Endothelial cell of umbilical vein (primary cell): ENCODE data around the gene RGS11. TPM values are rescaled to one million over a fixed set of nuclear protein-coding genes. Genes with fewer than 3 reads are reported as not detected.

Experiments
- BruUV-seq: library from RNA; stranded (reverse); fragments of 400-500 nt; replicated peaks from 2 replicates; lab custom pipeline; 2021; lab: Mats Ljungman, UMichigan
- CTCF ChIA-PET: fragments of 300-600, 350-600 bp; sonication (Branson Sonifier 250); formaldehyde crosslinking; loops from one replicate; lab custom pipeline; 2021; ENCODE audit warnings: antibody characterized with exemption, inconsistent platforms; lab: Charles Lee
- POLR2A ChIA-PET: fragments of 300-600, 350-600 bp; sonication (Branson Sonifier 250); formaldehyde crosslinking; loops from one replicate; lab custom pipeline; 2021; ENCODE audit warnings: antibody characterized with exemption, inconsistent platforms; lab: Charles Lee
- DNase-seq: peaks from one replicate; pipeline ENCODE4 v3.0.0-alpha.2; 2011; ENCODE audit warnings: low read depth, low spot score
- FAIRE-seq: peaks from 2 replicates; lab custom pipeline; 2011; peaks lifted over from hg19 to GRCh38; lab: Jason Lieb, UNC
- H2AFZ ChIP-seq: 2 replicates; pipeline ENCODE4 v1.6.0; 2012; ENCODE audit warnings: low read depth, low read length, control low read depth, inconsistent platforms
- H3K27ac ChIP-seq: 2 replicates; pipeline ENCODE4 v1.5.1; 2011; ENCODE audit warnings: low read depth, mild to moderate bottlenecking, control low read depth, low read length, moderate library complexity; ENCODE audit not compliant: insufficient read depth
- H3K27me3 ChIP-seq, 2 experiments: 2 replicates each; pipeline versions ENCODE4 v1.6.0 to v1.6.1; 2011; ENCODE audit warnings: low read length in 2 of 2, mixed read lengths in 1 of 2; ENCODE audit not compliant: control insufficient read depth in 2 of 2, insufficient read depth in 2 of 2
- H3K36me3 ChIP-seq, 2 experiments: 2 replicates in 1 of 2; 3 replicates in 1 of 2; pipeline ENCODE4 v1.5.1; 2011; ENCODE audit warnings: low read length in 2 of 2, mild to moderate bottlenecking in 1 of 2, moderate library complexity in 1 of 2; ENCODE audit not compliant: control insufficient read depth in 2 of 2, insufficient read depth in 2 of 2; ENCODE audit errors: extremely low read depth in 1 of 2
- H3K4me1 ChIP-seq: 3 replicates; pipeline ENCODE4 v1.5.1; 2011; ENCODE audit warnings: mild to moderate bottlenecking, low read length; ENCODE audit not compliant: control insufficient read depth, insufficient read depth; ENCODE audit errors: extremely low read depth
- H3K4me2 ChIP-seq: 2 replicates; pipeline ENCODE4 v1.6.1; 2011; ENCODE audit warnings: low read length, control low read depth, mixed read lengths; ENCODE audit not compliant: insufficient read depth
- H3K4me3 ChIP-seq, 3 experiments: fragments of 200-600 bp in 1 of 3; sonication (generic), shearing (Covaris generic) in 1 of 3; replicated peaks in 1 of 3; 2 replicates each; pipeline ENCODE4 v1.5.1; 2011 to 2016; ENCODE audit warnings: control low read depth in 3 of 3, low read length in 3 of 3, mild to moderate bottlenecking in 2 of 3, inconsistent platforms in 1 of 3, low read depth in 1 of 3, moderate library complexity in 1 of 3; ENCODE audit not compliant: insufficient read depth in 1 of 3
- H3K79me2 ChIP-seq: 2 replicates; pipeline ENCODE4 v1.6.0; 2012; ENCODE audit warnings: low read length, inconsistent platforms; ENCODE audit not compliant: control insufficient read depth, insufficient read depth
- H3K9ac ChIP-seq: replicated peaks from 2 replicates; pipeline ENCODE3; 2011; ENCODE audit warnings: low read length, control low read depth; ENCODE audit not compliant: insufficient read depth; ENCODE audit errors: extremely low read depth
- H3K9me1 ChIP-seq: replicated peaks from 3 replicates; pipeline ENCODE4 v1.6.0; 2011; ENCODE audit warnings: mild to moderate bottlenecking, low read length; ENCODE audit not compliant: control insufficient read depth, insufficient read depth; ENCODE audit errors: extremely low read depth
- H3K9me3 ChIP-seq: replicated peaks from 2 replicates; pipeline ENCODE4 v1.5.1; 2012; ENCODE audit warnings: low read length, inconsistent platforms; ENCODE audit not compliant: control insufficient read depth, insufficient read depth
- H4K20me1 ChIP-seq: replicated peaks from 2 replicates; pipeline ENCODE3; 2011; ENCODE audit warnings: mild to moderate bottlenecking, low read length; ENCODE audit not compliant: control insufficient read depth, insufficient read depth; ENCODE audit errors: extremely low read depth
- EZH2 ChIP-seq: IDR thresholded peaks from 2 replicates; pipeline ENCODE4 v1.6.1; 2012; ENCODE audit warnings: borderline replicate concordance, low read depth, mild to moderate bottlenecking, moderate library complexity, low read length, inconsistent platforms; ENCODE audit not compliant: severe bottlenecking
- FOS ChIP-seq: IDR thresholded peaks from 2 replicates; pipeline ENCODE4 v1.6.1; 2011; ENCODE audit warnings: mild to moderate bottlenecking, low read length, moderate library complexity, borderline replicate concordance; ENCODE audit not compliant: insufficient read depth
- GATA2 ChIP-seq: IDR thresholded peaks from 2 replicates; pipeline ENCODE4 v1.7.0; 2011; ENCODE audit warnings: low read depth, mild to moderate bottlenecking, moderate library complexity, mixed read lengths, low read length; ENCODE audit not compliant: insufficient read length, insufficient read depth
- JUN ChIP-seq: IDR thresholded peaks from 2 replicates; pipeline ENCODE4 v1.6.1; 2011; ENCODE audit warnings: borderline replicate concordance, low read depth; ENCODE audit not compliant: insufficient read length, insufficient read depth
- MYC ChIP-seq: IDR thresholded peaks from one replicate; pipeline ENCODE4 v1.6.1; 2011; ENCODE audit warnings: mild to moderate bottlenecking, low read depth, low read length
- POLR2A ChIP-seq: IDR thresholded peaks from 2 replicates; pipeline ENCODE4 v1.6.1; 2012; ENCODE audit warnings: low read depth, mild to moderate bottlenecking, control low read depth, low read length
- POLR2AphosphoS5 ChIP-seq: IDR thresholded peaks from 2 replicates; pipeline ENCODE4 v1.6.1; 2012; ENCODE audit warnings: low read depth, mild to moderate bottlenecking, control low read depth, low read length, moderate library complexity; ENCODE audit not compliant: insufficient read depth
- dilution Hi-C: fragments of 300-500 bp; cut with MboI; formaldehyde crosslinking; loops from one replicate; pipeline ENCODE4 v1.15.0; 2019; ENCODE audit warnings: low sequenced_read_pairs; ENCODE audit not compliant: extremely low pct_ligation_motif_present
- intact Hi-C: fragments of 100-400 bp; cut with micrococcal nuclease; formaldehyde crosslinking; loops from one replicate; pipeline ENCODE4 v1.10.0; 2022
- polyA plus RNA-seq, 4 experiments: library from polyadenylated mRNA; depleted of rRNA in 3 of 4; stranded (reverse) in 3 of 4; unstranded in 1 of 4; fragments of >200 nt; gene quantifications; 2 replicates each; pipeline versions ENCODE4 v1.2.1 to v1.2.3, GENCODE V29; 2011 to 2012; ENCODE audit warnings: missing spikeins in 1 of 4
- total RNA-seq: library from RNA; stranded (reverse); gene quantifications from 2 replicates; pipeline ENCODE4 v1.2.3, GENCODE V29; 2021
- TF ChIP-seq, protein P1 (sequence below): IDR thresholded peaks from 2 replicates; pipeline ENCODE4 v1.6.1; 2011; ENCODE audit not compliant: insufficient read depth, insufficient read length
- TF ChIP-seq, protein P2 (sequence below), 2 donors: IDR thresholded peaks; 1 replicate in 1 of 2; 2 replicates in 1 of 2; pipeline ENCODE4 v1.5.1; 2011; ENCODE audit warnings: low read length in 2 of 2, mild to moderate bottlenecking in 2 of 2, moderate library complexity in 2 of 2, control low read depth in 1 of 2, inconsistent platforms in 1 of 2, low read depth in 1 of 2; ENCODE audit not compliant: insufficient read depth in 1 of 2; ENCODE audit errors: extremely low read depth in 1 of 2

RGS11 gene
- total and polyA plus RNA-seq, 2 donors (not counting 3 experiments of a cell fraction or from before 2014, with no cell fraction given) = 3.0 to 4.9 TPM

DNA sequence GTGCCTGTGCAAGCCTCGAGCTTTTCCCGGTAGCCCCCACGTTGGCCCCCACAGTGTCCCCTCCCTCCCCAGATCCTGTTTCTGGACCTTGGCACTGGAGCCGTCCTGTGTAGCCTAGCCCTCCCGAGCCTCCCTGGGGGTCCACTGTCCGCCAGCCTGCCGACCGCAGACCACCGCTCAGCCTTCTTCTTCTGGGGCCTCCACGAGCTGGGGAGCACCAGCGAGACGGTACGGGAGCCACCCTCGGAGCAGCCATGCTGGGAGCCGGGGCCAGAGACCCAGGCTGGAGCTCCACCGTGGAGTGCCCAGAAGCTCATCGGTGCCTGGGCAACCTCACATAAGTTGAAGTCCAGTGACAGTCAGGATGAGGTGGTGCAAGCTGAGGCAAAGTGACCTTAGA lies 11.8 kb downstream of the RGS11 start:
- no peak overlapping the region for H3K9ac ChIP-seq
- no peak overlapping the region for H3K4me2 ChIP-seq
- no peaks in the 10 kb centered on the region for H4K20me1 ChIP-seq
- no TSS peak for BruUV-seq
- no peak overlapping the region for H3K4me3 ChIP-seq
- intact Hi-C loops (no loop called here), dilution Hi-C loops (no loop called here)
- H2AFZ ChIP-seq = no peak overlapping the region
- ChIA-PET CTCF (no interaction called here), POLR2A (no interaction called here)
- H3K27ac ChIP-seq = no peak overlapping the region
- H3K79me2 ChIP-seq = no peaks in the 10 kb centered on the region
- FAIRE-seq (no peak), DNase-seq (no peak)
- no peaks in the 10 kb centered on the region for H3K4me1 ChIP-seq
- no peaks in the 10 kb centered on the region for H3K9me1 ChIP-seq
- peaks cover 0 to 20% of the 10 kb centered on the region in 2 experiments for H3K36me3 ChIP-seq
- H3K27me3 ChIP-seq = no peaks in the 10 kb centered on the region
- no peaks in the 10 kb centered on the region for H3K9me3 ChIP-seq
- TF ChIP-seq POLR2AphosphoS5 (no peak), GATA2 (no peak), FOS (no peak), POLR2A (no peak), JUN (no peak), EZH2 (no peak), MYC (no peak)
- TF ChIP-seq, protein P1, sequence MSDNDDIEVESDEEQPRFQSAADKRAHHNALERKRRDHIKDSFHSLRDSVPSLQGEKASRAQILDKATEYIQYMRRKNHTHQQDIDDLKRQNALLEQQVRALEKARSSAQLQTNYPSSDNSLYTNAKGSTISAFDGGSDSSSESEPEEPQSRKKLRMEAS = no peak
- TF ChIP-seq, protein P2, sequence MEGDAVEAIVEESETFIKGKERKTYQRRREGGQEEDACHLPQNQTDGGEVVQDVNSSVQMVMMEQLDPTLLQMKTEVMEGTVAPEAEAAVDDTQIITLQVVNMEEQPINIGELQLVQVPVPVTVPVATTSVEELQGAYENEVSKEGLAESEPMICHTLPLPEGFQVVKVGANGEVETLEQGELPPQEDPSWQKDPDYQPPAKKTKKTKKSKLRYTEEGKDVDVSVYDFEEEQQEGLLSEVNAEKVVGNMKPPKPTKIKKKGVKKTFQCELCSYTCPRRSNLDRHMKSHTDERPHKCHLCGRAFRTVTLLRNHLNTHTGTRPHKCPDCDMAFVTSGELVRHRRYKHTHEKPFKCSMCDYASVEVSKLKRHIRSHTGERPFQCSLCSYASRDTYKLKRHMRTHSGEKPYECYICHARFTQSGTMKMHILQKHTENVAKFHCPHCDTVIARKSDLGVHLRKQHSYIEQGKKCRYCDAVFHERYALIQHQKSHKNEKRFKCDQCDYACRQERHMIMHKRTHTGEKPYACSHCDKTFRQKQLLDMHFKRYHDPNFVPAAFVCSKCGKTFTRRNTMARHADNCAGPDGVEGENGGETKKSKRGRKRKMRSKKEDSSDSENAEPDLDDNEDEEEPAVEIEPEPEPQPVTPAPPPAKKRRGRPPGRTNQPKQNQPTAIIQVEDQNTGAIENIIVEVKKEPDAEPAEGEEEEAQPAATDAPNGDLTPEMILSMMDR (IDR thresholded peaks at IDR 0.05; ENCODE audit: extremely low read depth in 1 of 2, insufficient read depth in 1 of 2, low read depth in 1 of 2, low read length in 2 of 2) = no peak
